Neuronal stem cell (in vitro differentiated cells): Measurements from ENCODE around the gene SMIM29.

Source experiments
- DNase-seq: peaks from one replicate; pipeline ENCODE4 v3.0.0-alpha.2; 2013; ENCODE audit warnings: low spot score
- H2AFZ ChIP-seq: one replicate; pipeline ENCODE4 v1.6.1; 2013; ENCODE audit warnings: mild to moderate bottlenecking, low read length, inconsistent platforms
- H2AK5ac ChIP-seq: 2 replicates; pipeline ENCODE4 v1.6.1; 2013; ENCODE audit warnings: low read depth, mild to moderate bottlenecking, inconsistent platforms, low read length, moderate library complexity, mixed read lengths
- H2BK120ac ChIP-seq: 2 replicates; pipeline ENCODE4 v1.6.1; 2013; ENCODE audit warnings: low read depth, mild to moderate bottlenecking, inconsistent platforms, low read length, moderate library complexity, mixed read lengths
- H2BK12ac ChIP-seq: one replicate; pipeline ENCODE4 v1.6.1; 2013; ENCODE audit warnings: low read length, inconsistent platforms
- H2BK15ac ChIP-seq: 2 replicates; pipeline ENCODE4 v1.6.1; 2013; ENCODE audit warnings: mild to moderate bottlenecking, low read length, inconsistent platforms, mixed read lengths
- H2BK5ac ChIP-seq: one replicate; pipeline ENCODE4 v1.6.1; 2013; ENCODE audit warnings: inconsistent platforms, mild to moderate bottlenecking, low read length, moderate library complexity
- H3K14ac ChIP-seq: one replicate; pipeline ENCODE4 v1.6.1; 2013; ENCODE audit warnings: low read length, inconsistent platforms
- H3K18ac ChIP-seq: 2 replicates; pipeline ENCODE4 v1.6.1; 2013; ENCODE audit warnings: low read length, inconsistent platforms
- H3K23ac ChIP-seq: 2 replicates; pipeline ENCODE4 v1.6.1; 2013; ENCODE audit warnings: low read depth, mild to moderate bottlenecking, mixed read lengths, low read length, inconsistent platforms; ENCODE audit not compliant: poor library complexity
- H3K27ac ChIP-seq: replicated peaks from 3 replicates; pipeline ENCODE4 v1.5.1; 2013; ENCODE audit warnings: low read length, inconsistent platforms
- H3K27me3 ChIP-seq, 3 experiments: 2 replicates each; pipeline ENCODE4 v1.6.1; 2013; ENCODE audit warnings: low read length in 3 of 3, mild to moderate bottlenecking in 2 of 3, inconsistent platforms in 1 of 3, low read depth in 1 of 3, mixed read lengths in 1 of 3, moderate library complexity in 1 of 3; ENCODE audit not compliant: control insufficient read depth in 3 of 3, insufficient read depth in 3 of 3
- H3K36me3 ChIP-seq, 2 donors: replicated peaks in 1 of 2; 2 replicates each; pipeline ENCODE4 v1.6.1; 2013; ENCODE audit warnings: low read length in 2 of 2; ENCODE audit not compliant: control insufficient read depth in 2 of 2, insufficient read depth in 2 of 2
- H3K4ac ChIP-seq: 2 replicates; pipeline ENCODE4 v1.6.1; 2013; ENCODE audit warnings: inconsistent platforms, mild to moderate bottlenecking, low read length, moderate library complexity
- H3K4me1 ChIP-seq, 2 donors: 1 replicate in 1 of 2; 2 replicates in 1 of 2; pipeline ENCODE4 v1.6.1; 2013; ENCODE audit warnings: low read length in 2 of 2, low read depth in 1 of 2; ENCODE audit not compliant: control insufficient read depth in 2 of 2, insufficient read depth in 1 of 2
- H3K4me2 ChIP-seq: one replicate; pipeline ENCODE4 v1.6.1; 2013; ENCODE audit warnings: mild to moderate bottlenecking, low read length, inconsistent platforms; ENCODE audit not compliant: insufficient read depth, poor library complexity, severe bottlenecking
- H3K4me3 ChIP-seq, 2 donors: 2 replicates each; pipeline ENCODE4 v1.5.1; 2013; ENCODE audit warnings: low read length in 2 of 2, mild to moderate bottlenecking in 2 of 2, inconsistent platforms in 1 of 2, moderate library complexity in 1 of 2
- H3K79me1 ChIP-seq: one replicate; pipeline ENCODE4 v1.6.1; 2013; ENCODE audit warnings: low read depth, mild to moderate bottlenecking, inconsistent platforms, low read length, moderate library complexity
- H3K9ac ChIP-seq: one replicate; pipeline ENCODE4 v1.6.1; 2013; ENCODE audit warnings: mild to moderate bottlenecking, low read depth, low read length, inconsistent platforms; ENCODE audit not compliant: poor library complexity
- H3K9me3 ChIP-seq, 2 donors: replicated peaks in 1 of 2; 2 replicates each; pipeline versions ENCODE3 to v1.6.1; 2013; ENCODE audit warnings: low read length in 2 of 2, mild to moderate bottlenecking in 2 of 2, inconsistent platforms in 1 of 2, low read depth in 1 of 2, mixed read lengths in 1 of 2, moderate library complexity in 1 of 2; ENCODE audit not compliant: control insufficient read depth in 2 of 2, insufficient read depth in 1 of 2
- H4K8ac ChIP-seq: one replicate; pipeline ENCODE4 v1.6.1; 2013; ENCODE audit warnings: low read depth, mild to moderate bottlenecking, inconsistent platforms, low read length, moderate library complexity
- H4K91ac ChIP-seq: one replicate; pipeline ENCODE4 v1.6.1; 2013; ENCODE audit warnings: low read length, low read depth, mild to moderate bottlenecking, inconsistent platforms; ENCODE audit not compliant: poor library complexity
- WGBS, 2 donors: extraction: QIAGEN DNeasy Blood & Tissue Kit; methylation state at CpG; one replicate each; pipeline ENCODE4 v1.1.7; 2013; ENCODE audit warnings: missing lambda C conversion rate in 2 of 2, mixed read lengths in 1 of 2; ENCODE audit not compliant: insufficient read length in 2 of 2, insufficient replicate concordance in 1 of 2; ENCODE audit errors: extremely low coverage in 2 of 2; 5-methylcytosine and 5-hydroxymethylcytosine counted together

Gene SMIM29

GRCh38 chr6:34288581-34288980 is 39.8 kb upstream of the SMIM29 start:
- Histone ChIP-seq H4K8ac (no peak overlapping the region), H2BK12ac (no peak overlapping the region), H3K79me1 (no peaks in the 10 kb centered on the region), H3K4ac (no peak overlapping the region), H2BK120ac (no peak overlapping the region), H3K4me3 (no peak overlapping the region), H2BK15ac (no peak overlapping the region), H3K9ac (no peak overlapping the region), H3K27me3 (no peaks in the 10 kb centered on the region), H3K36me3 (peaks cover 5 to 79% of the 10 kb centered on the region in 2 donors), H3K9me3 (no peaks in the 10 kb centered on the region), H2AFZ (no peak overlapping the region), H2BK5ac (no peak overlapping the region), H4K91ac (no peak overlapping the region), H3K14ac (no peak overlapping the region), H3K23ac (no peak overlapping the region), H3K27ac (no peak overlapping the region), H3K4me2 (no peak overlapping the region), H3K4me1 (no peaks in the 10 kb centered on the region), H2AK5ac (no peak overlapping the region), H3K18ac (no peak overlapping the region)
- DNase-seq = no peak
- no CpG with 5 or more reads among the region's 5 CpGs for WGBS, 2 donors

- no peaks in the 10 kb centered on the region for H3K4me1 ChIP-seq
Observed at GRCh38 chr6:34285448-34286164, 36.8 kb upstream of the SMIM29 start.

GRCh38 chr6:34284563-34285447 is 36.0 kb upstream of the SMIM29 start:
- Histone ChIP-seq H3K4me2 (no peak overlapping the region), H2AK5ac (no peak overlapping the region), H2BK5ac (no peak overlapping the region), H3K79me1 (no peaks in the 10 kb centered on the region), H2BK120ac (no peak overlapping the region), H3K23ac (no peak overlapping the region), H3K36me3 (peaks cover 5 to 87% of the 10 kb centered on the region in 2 donors), H3K4me1 (no peaks in the 10 kb centered on the region), H4K8ac (no peak overlapping the region), H3K27ac (no peak overlapping the region), H3K14ac (peak overlapping the region; percentile 14), H2AFZ (no peak overlapping the region), H4K91ac (no peak overlapping the region), H3K4me3 (no peak overlapping the region), H3K4ac (no peak overlapping the region), H2BK12ac (no peak overlapping the region), H2BK15ac (no peak overlapping the region), H3K9me3 (no peaks in the 10 kb centered on the region), H3K9ac (no peak overlapping the region), H3K18ac (no peak overlapping the region), H3K27me3 (no peaks in the 10 kb centered on the region)
- DNase-seq = no peak
- WGBS, 2 donors = no CpG with 5 or more reads among the region's 4 CpGs

More at GRCh38 chr6:34285448-34286164, 36.8 kb upstream of the SMIM29 start:
- H3K27ac ChIP-seq = no peak overlapping the region
- H3K23ac ChIP-seq = no peak overlapping the region
- H2AFZ ChIP-seq = no peak overlapping the region
- no peak overlapping the region for H3K9ac ChIP-seq
- H3K4ac ChIP-seq = no peak overlapping the region
- H3K79me1 ChIP-seq = no peaks in the 10 kb centered on the region
- no peak overlapping the region for H3K4me2 ChIP-seq
- no peak overlapping the region for H2AK5ac ChIP-seq
- H3K27me3 ChIP-seq = no peaks in the 10 kb centered on the region
- no peak overlapping the region for H2BK15ac ChIP-seq
- no peak overlapping the region for H3K18ac ChIP-seq
- no CpG with 5 or more reads among the region's 4 CpGs for WGBS, 2 donors
- no peak overlapping the region for H3K4me3 ChIP-seq
- no peak overlapping the region for H2BK12ac ChIP-seq
- H3K36me3 ChIP-seq = peaks cover 5 to 80% of the 10 kb centered on the region in 2 donors
- H4K8ac ChIP-seq = no peak overlapping the region
- H2BK5ac ChIP-seq = no peak overlapping the region
- no peak overlapping the region for H2BK120ac ChIP-seq
- no peak overlapping the region for H3K14ac ChIP-seq
- no peak for DNase-seq
- no peaks in the 10 kb centered on the region for H3K9me3 ChIP-seq
- no peak overlapping the region for H4K91ac ChIP-seq

GRCh38 chr6:34281702-34282334 is 33.0 kb upstream of the SMIM29 start:
- Histone ChIP-seq H2BK15ac (no peak overlapping the region), H3K4ac (no peak overlapping the region), H3K27me3 (no peaks in the 10 kb centered on the region), H3K79me1 (no peaks in the 10 kb centered on the region), H3K4me3 (no peak overlapping the region), H3K18ac (no peak overlapping the region), H2BK120ac (no peak overlapping the region), H3K9ac (no peak overlapping the region), H3K23ac (no peak overlapping the region), H4K8ac (no peak overlapping the region), H3K4me1 (peaks cover 0 to 2% of the 10 kb centered on the region in 2 donors), H2AK5ac (no peak overlapping the region), H3K27ac (no peak overlapping the region), H3K9me3 (no peaks in the 10 kb centered on the region), H4K91ac (no peak overlapping the region), H3K36me3 (peaks cover 2 to 75% of the 10 kb centered on the region in 2 donors), H2BK5ac (no peak overlapping the region), H2BK12ac (no peak overlapping the region), H3K14ac (no peak overlapping the region), H2AFZ (no peak overlapping the region), H3K4me2 (no peak overlapping the region)
- WGBS, 2 donors = no CpG with 5 or more reads among the region's 6 CpGs
- no peak for DNase-seq
